GM19467 (cell line): Measurements from ENCODE around the gene THAP2.
"Not testable (repeated sequence)": the region's sequence is repeated elsewhere in the genome, so short reads cannot be mapped to it uniquely, and the experiment has no call there.

ENCODE experiments used
- ATAC-seq: cut with Tn5 transposase; IDR thresholded peaks from one replicate; pipeline ENCODE4 v1.9.1; 2021; ENCODE audit warnings: mild to moderate bottlenecking, moderate library complexity; ENCODE audit not compliant: unreplicated experiment

The THAP2 gene

GRCh38 chr12:71702181-71702580 lies 38.1 kb downstream of the THAP2 start:
- not testable (repeated sequence) for ATAC-seq

GRCh38 chr12:71702590-71702989 lies 38.5 kb downstream of the THAP2 start:
- ATAC-seq = no peak

- no peak for ATAC-seq
Observed at GRCh38 chr12:71703206-71703605, 39.1 kb downstream of the THAP2 start.

- no peak for ATAC-seq
Observed at GRCh38 chr12:71704920-71705319, 40.8 kb downstream of the THAP2 start.

GRCh38 chr12:71708658-71709057 lies 44.6 kb downstream of the THAP2 start:
- ATAC-seq = no peak

GRCh38 chr12:71710276-71711125 lies 46.4 kb downstream of the THAP2 start:
- no peak for ATAC-seq

GRCh38 chr12:71718611-71719010 lies 54.5 kb downstream of the THAP2 start:
- no peak for ATAC-seq

GRCh38 chr12:71719647-71720370 lies 55.7 kb downstream of the THAP2 start:
- ATAC-seq = no peak

GRCh38 chr12:71721783-71722505 lies 57.8 kb downstream of the THAP2 start:
- no peak for ATAC-seq

GRCh38 chr12:71725011-71725410 lies 60.9 kb downstream of the THAP2 start:
- ATAC-seq = no peak

GRCh38 chr12:71726548-71726947 lies 62.4 kb downstream of the THAP2 start:
- no peak for ATAC-seq

- no peak for ATAC-seq
Observed at GRCh38 chr12:71727958-71728357, 63.9 kb downstream of the THAP2 start.
